DOHH2 (cell line): ENCODE measurements around the gene IGFBP1.

Experiments used
- H3F3A ChIP-seq: fragments of 200-600 bp; sonication (generic), shearing (Covaris generic); 2 replicates; pipeline ENCODE4 v1.6.0; 2016; ENCODE audit warnings: antibody characterized with exemption, mild to moderate bottlenecking; ENCODE audit not compliant: control insufficient read depth, insufficient read depth
- H3K27ac ChIP-seq: fragments of 200-600 bp; sonication (generic); 2 replicates; pipeline ENCODE4 v1.5.1; 2014; ENCODE audit warnings: low read depth, mild to moderate bottlenecking, low read length, moderate library complexity
- H3K27me3 ChIP-seq: fragments of 200-600 bp; sonication (generic); 2 replicates; pipeline ENCODE4 v1.6.1; 2014; ENCODE audit warnings: mild to moderate bottlenecking, low read length, mixed read lengths; ENCODE audit not compliant: control insufficient read depth
- H3K36me3 ChIP-seq: fragments of 200-600 bp; sonication (generic); 2 replicates; pipeline ENCODE4 v1.6.1; 2014; ENCODE audit warnings: mild to moderate bottlenecking, low read length, moderate library complexity, mixed read lengths; ENCODE audit not compliant: control insufficient read depth
- H3K4me1 ChIP-seq: fragments of 200-600 bp; sonication (generic); 2 replicates; pipeline ENCODE4 v1.6.1; 2014; ENCODE audit warnings: mild to moderate bottlenecking, low read length, mixed read lengths; ENCODE audit not compliant: control insufficient read depth
- H3K4me2 ChIP-seq: fragments of 200-600 bp; sonication (generic); 2 replicates; pipeline ENCODE4 v1.6.0; 2014; ENCODE audit warnings: mild to moderate bottlenecking, low read length, moderate library complexity
- H3K4me3 ChIP-seq: fragments of 200-600 bp; sonication (generic); 2 replicates; pipeline ENCODE4 v1.5.1; 2014; ENCODE audit warnings: mild to moderate bottlenecking, low read length, mixed read lengths
- H3K79me2 ChIP-seq: fragments of 200-600 bp; sonication (generic); 2 replicates; pipeline ENCODE4 v1.6.1; 2014; ENCODE audit warnings: mild to moderate bottlenecking, low read length, mixed read lengths; ENCODE audit not compliant: control insufficient read depth
- H3K9me2 ChIP-seq: fragments of 200-600 bp; sonication (generic); replicated peaks from 2 replicates; pipeline ENCODE4 v1.6.1; 2014; ENCODE audit warnings: mild to moderate bottlenecking, low read length, mixed read lengths; ENCODE audit not compliant: control insufficient read depth
- H3K9me3 ChIP-seq: fragments of 200-600 bp; sonication (generic); 2 replicates; pipeline ENCODE4 v1.6.1; 2014; ENCODE audit warnings: antibody characterized with exemption, low read length, mixed read lengths; ENCODE audit not compliant: control insufficient read depth, insufficient read depth
- H4K20me1 ChIP-seq: fragments of 200-600 bp; sonication (generic); 2 replicates; pipeline ENCODE4 v1.6.0; 2014; ENCODE audit warnings: low read depth, mild to moderate bottlenecking, antibody characterized with exemption, low read length, moderate library complexity; ENCODE audit not compliant: control insufficient read depth, insufficient read depth
- CTCF ChIP-seq: fragments of 200-600 bp; sonication (generic); IDR thresholded peaks from one replicate; pipeline ENCODE4 v1.5.1; 2014; ENCODE audit warnings: antibody characterized with exemption, mild to moderate bottlenecking, low read depth, low read length; ENCODE audit not compliant: poor library complexity, severe bottlenecking
- EZH2phosphoT487 ChIP-seq: fragments of 200-600 bp; sonication (generic); IDR thresholded peaks from 2 replicates; pipeline ENCODE4 v1.6.1; 2017; ENCODE audit warnings: borderline replicate concordance, mild to moderate bottlenecking, antibody characterized with exemption, low read length, moderate library complexity, mixed read lengths

Gene IGFBP1

GRCh38 chr7:45902820-45903219 is 14.5 kb downstream of the IGFBP1 start:
- no peak overlapping the region for H3K4me2 ChIP-seq
- no peaks in the 10 kb centered on the region for H3K36me3 ChIP-seq
- no peak overlapping the region for H3K4me3 ChIP-seq
- TF ChIP-seq EZH2phosphoT487 (no peak), CTCF (no peak)
- H3K9me3 ChIP-seq = no peaks in the 10 kb centered on the region
- H3F3A ChIP-seq = no peaks in the 10 kb centered on the region
- peaks cover 10% of the 10 kb centered on the region for H3K27me3 ChIP-seq
- no peak overlapping the region for H3K27ac ChIP-seq
- H4K20me1 ChIP-seq = no peaks in the 10 kb centered on the region
- no peaks in the 10 kb centered on the region for H3K4me1 ChIP-seq
- H3K9me2 ChIP-seq = no peaks in the 10 kb centered on the region
- no peaks in the 10 kb centered on the region for H3K79me2 ChIP-seq

- H4K20me1 ChIP-seq = no peaks in the 10 kb centered on the region
- no peak overlapping the region for H3K27ac ChIP-seq
- peaks cover 6% of the 10 kb centered on the region; the same call in 1 of the 2 replicates for H3K27me3 ChIP-seq
- no peaks in the 10 kb centered on the region for H3K79me2 ChIP-seq
- no peak overlapping the region for H3K4me2 ChIP-seq
- H3K4me1 ChIP-seq = no peaks in the 10 kb centered on the region
- no peak for TF ChIP-seq CTCF
- TF ChIP-seq EZH2phosphoT487 = no peak
- no peaks in the 10 kb centered on the region for H3K9me2 ChIP-seq
- H3K4me3 ChIP-seq = no peak overlapping the region
- H3F3A ChIP-seq = no peaks in the 10 kb centered on the region
- no peaks in the 10 kb centered on the region for H3K36me3 ChIP-seq
- no peaks in the 10 kb centered on the region for H3K9me3 ChIP-seq
Observed at GRCh38 chr7:45909561-45909960, 21.3 kb downstream of the IGFBP1 start.

- no peaks in the 10 kb centered on the region for H3K79me2 ChIP-seq
- TF ChIP-seq EZH2phosphoT487 (no peak), CTCF (no peak)
Observed at GRCh38 chr7:45910855-45911254, 22.6 kb downstream of the IGFBP1 start.

More at GRCh38 chr7:45910855-45911254, 22.6 kb downstream of the IGFBP1 start:
- H3K27me3 ChIP-seq = 0 out of 2 replicates have a peak, but pooled peaks cover 6% of the 10 kb centered on the region
- H3F3A ChIP-seq = no peaks in the 10 kb centered on the region
- no peak overlapping the region for H3K4me3 ChIP-seq
- no peaks in the 10 kb centered on the region for H4K20me1 ChIP-seq
- no peak overlapping the region for H3K4me2 ChIP-seq
- H3K4me1 ChIP-seq = no peaks in the 10 kb centered on the region
- H3K36me3 ChIP-seq = no peaks in the 10 kb centered on the region
- H3K9me3 ChIP-seq = no peaks in the 10 kb centered on the region
- H3K27ac ChIP-seq = no peak overlapping the region
- no peaks in the 10 kb centered on the region for H3K9me2 ChIP-seq
